CD4-positive, alpha-beta T cell treated with Interferon gamma for 1 hour (primary cell): ENCODE data around the gene ZNF561.
"Not testable (repeated sequence)": the region's sequence is repeated elsewhere in the genome, so short reads cannot be mapped to it uniquely, and the experiment has no call there.

Experiments used
- DNase-seq: peaks from one replicate; pipeline ENCODE4 v3.0.0-alpha.2; 2020

ZNF561 gene

DNA sequence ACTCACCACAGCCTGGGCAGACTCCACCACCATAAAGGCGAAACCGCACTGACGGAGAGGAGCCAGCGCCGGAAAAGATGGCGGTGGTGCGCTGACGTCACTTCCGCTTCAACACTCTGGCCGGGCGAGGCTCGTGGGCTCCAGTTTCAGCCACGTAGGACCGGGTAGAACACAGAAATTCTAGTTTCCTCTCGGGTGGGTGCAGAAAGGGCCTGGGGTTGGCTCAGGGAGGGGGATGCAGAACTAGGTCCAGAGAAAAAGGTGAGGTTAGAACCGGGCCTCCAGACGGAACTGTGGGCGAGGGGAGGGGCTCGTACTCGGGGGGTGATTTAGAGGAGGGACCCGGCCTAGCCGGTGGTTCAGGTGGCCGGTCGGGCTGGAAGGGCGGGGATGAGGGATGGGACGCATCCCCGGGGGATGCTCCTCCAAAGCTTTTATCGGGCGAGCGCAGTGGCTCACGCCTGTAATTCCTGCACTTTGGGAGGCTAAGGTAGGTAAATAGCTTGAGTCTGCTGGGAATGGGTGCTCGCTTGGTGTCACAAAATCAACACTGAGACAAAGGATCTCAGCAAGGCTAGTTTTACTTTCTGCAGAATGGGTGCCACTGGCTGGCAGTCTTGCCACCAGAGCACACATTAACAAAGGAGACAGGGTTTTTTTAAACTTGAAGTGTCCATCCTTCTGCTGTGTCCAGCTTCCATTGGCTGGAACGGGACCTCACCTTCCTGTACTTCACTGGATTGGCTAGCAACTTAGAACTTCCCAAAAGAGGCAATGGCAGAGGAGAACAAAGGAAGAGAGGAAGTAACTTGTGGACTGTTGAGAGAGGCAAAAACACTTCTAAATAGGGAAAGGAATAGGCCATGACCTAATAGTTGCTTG, at the start of gene ZNF561:
Gene ZNF561, minus strand, starts transcription at position 77 of the 882 bp plus-strand sequence. CDS start 1,776 bp downstream, outside the sequence.
- DNase-seq, result peak; percentile 88

DNA sequence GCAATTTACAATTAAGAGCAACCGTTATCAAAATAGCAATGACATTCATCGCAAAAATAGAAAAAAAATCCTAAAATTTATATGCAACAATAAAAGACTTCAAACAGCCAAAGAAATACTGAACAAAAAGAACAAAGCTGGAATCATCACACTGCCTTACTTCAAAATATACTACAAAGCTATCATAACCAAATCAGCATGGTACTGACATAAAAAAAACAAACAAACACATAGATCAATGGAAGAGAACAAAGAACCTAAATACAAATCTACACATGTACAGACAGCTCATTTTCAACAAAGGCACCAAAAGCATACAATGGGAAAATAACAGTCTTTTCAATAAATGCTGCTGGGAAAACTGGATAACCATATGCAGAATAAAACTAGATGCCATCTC, 47.5 kb upstream of the ZNF561 start:
- DNase-seq, result no peak

DNA sequence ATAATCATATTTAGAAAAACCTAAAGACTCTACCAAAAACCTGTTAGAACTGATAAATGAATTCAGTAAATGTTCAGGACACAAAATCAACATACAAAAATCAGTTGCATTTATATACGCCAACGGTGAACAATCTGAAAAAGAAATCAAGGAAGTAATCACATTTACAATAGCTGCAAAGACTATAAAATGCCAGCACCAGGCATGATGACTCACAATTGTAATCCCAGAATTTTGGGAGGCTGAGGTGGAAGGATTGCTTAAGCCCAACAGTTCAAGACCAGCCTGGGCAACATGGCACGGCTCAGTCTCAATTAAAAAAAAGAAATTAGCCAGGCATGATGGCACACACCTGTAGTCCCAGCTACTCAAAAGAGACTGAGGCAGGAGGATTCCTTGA, 46.9 kb upstream of the ZNF561 start:
- DNase-seq, result no peak

DNA sequence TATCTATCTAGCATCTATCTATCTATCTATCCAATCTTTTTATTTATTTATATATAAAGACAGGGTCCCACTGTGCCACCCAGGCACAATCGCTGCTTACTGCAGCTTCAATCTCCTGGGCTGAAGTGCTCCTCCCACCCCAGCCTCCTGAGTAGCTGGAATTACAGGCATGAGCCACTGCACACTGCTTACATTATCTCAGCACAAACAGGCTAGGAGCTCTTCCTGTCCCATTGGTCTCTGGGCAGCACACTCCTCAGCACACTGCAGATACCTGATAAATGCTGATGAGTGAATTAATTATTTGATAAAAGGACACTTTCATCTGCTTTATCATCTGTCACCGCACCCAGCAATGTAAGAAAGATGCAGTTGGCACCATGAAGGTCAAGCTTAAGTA, 37.7 kb upstream of the ZNF561 start:
- no peak for DNase-seq

DNA sequence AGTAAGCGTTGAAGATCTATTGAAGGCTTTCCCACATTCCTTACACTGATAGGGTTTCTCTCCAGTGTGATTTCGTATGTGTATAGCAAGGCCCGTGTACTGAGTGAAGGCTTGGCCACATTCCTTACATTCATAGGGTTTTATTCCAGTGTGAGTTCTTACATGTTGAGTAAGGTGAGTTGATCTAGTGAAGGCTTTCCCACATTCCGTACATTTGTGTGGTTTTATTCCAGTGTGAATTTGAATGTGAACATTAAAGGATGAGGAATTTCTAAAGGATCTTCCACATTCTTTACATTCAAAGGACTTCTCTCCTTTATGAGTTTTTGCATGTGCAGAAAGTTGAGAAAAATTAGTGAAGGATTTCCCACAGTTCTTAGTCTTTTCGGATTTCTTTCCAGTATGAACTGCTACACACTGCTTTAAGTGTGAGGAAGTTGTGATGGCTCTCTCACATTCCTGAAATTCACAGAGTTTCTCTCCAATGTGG, 32.1 kb upstream of the ZNF561 start:
- not testable (repeated sequence) for DNase-seq

DNA sequence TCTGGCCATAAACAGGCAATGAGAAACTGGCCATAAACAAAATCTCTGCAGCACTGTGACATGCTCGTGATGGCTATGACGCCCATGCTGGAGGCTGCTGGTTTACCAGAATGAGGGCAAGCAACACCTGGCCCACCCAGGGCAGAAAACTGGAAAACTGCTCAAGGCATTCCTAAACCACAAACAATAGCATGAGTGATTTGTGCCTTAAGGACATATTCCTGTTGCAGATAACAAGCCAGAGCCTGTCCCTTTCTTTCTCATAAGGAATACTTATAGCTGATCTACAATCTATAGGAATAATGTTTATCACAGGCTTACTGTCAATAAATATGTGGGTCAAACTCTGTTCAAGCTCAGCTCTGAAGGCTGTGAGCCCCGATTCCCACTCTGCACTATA, 30.4 kb upstream of the ZNF561 start:
- not testable (repeated sequence) for DNase-seq

DNA sequence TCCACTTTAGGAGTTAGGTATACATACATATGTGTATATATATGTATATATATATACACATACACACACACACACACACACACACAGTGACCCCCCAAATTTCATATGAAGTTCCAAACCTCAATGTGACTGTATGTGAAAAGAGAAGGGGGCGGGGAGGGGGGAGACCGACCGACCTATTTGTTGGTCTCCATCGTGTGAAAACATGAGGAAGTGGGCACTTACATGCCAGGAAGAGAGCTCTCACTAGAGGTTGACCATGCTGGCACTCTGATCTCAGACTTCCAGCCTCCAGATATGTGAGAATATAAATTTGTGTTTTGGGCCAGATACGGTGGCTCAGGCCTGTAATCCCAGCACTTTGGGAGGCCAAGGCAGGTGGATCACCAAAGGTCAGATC, 29.3 kb upstream of the ZNF561 start:
- DNase-seq, result no peak

DNA sequence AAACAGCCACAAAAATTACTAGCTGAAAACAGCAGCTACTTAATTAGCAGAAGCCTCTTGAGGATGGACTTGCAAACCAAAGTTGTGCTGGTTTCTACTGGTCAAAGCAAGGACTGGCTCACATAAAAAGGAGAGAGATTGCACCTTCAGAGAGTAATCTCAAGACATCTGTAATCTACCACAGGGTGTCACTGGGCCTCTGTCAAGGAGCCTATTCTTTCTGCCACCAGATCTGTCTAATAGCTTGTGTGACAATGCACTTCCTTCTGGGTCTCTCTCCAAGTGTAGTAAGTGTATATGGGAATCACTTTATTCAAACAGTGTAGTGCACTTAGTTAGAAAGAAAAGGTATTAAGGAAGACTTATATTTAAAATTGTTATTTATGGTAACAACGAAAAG, 24.4 kb upstream of the ZNF561 start:
- DNase-seq, result no peak

DNA sequence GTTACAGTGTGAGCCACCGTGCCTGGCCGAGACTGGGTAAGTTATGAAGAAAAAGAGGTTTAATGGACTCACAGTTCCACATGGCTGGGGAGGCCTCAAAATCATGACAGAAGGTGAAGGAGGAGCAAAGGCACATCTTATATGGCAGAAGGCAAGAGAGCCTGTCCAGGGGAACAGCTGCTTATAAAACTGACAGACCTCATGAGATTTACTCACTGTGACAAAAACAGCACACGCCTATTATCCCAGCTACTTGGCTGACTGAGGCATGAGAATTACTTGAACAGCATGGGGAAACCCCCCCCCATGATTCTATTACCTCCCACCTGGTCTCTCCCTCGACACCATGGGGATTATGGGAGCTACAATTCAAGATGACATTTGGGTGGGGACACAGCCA, 23.4 kb upstream of the ZNF561 start:
- no peak for DNase-seq

DNA sequence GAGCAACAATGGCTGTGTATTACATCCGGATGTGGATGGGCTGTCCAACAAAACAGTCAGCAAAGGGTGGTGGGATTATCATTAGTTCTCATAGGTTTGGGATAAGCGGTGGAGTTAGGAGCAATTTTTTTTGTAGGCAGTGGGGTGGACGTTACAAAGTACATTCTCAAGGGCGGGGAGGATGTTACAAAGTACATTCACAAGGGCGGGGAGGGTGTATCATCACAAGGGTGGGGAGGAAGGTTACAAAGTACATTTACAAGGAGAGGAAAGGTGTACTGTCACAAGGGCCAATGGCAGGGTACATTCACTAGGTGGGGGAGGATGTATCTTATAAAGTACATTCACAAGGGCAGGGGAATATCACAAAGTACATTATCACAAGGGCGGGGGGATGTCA, 20.8 kb upstream of the ZNF561 start:
- no peak for DNase-seq

DNA sequence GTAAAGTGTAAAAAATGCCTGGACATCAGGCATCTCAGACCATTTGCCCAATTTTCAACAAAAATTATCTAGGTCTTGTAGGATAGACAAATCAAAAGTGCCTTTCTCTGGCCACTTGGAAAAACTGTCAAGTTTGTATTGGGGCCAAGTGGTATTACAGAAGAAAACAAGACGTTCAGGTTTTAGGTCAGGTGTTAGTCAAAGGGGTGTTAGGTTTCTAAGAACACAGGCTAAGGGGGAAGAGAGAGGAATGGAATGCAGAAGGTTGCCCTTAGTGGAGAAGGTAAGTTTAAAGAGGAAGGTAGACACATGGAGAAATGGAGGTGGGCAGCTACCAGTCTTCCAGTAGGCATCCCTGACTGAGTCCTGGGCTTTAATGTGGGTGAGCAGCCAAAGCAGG, 19.9 kb upstream of the ZNF561 start:
- DNase-seq, result no peak

DNA sequence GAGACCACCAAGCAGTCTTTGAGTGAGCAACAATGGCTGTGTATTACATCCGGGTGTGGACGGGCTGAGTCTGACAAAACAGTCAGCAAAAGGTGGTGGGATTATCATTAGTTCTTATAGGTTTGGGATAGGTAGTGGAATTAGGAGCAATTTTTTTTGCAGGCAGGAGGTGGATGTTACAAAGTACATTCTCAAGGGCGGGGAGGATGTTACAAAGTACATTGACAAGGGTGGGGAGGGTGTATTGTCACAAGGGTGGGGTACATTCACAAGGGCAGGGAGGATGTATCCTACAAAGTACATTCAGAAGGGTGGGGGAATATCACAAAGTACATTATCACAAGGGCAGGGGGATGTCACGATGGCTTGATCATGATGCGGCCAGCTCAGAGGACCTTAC, 15.0 kb upstream of the ZNF561 start:
- DNase-seq, result no peak

DNA sequence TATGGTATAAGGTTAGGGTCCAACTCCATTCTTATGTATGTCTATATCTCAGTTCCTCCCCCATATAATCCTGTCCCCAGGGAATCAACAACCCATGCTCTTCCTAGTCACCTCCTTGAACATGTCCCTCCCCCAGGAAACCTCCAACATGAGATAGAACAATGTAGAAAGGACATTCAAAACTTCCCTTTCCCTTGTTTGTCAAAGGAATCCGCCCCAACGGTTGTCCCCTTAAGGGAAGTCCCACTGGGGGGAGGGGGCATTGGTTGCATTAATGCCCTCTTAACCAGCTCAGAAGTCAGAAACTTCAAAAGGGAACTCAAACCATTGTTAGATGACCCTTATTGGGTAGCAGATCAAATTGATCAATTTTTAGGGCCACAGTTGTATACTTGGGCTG, 6.8 kb upstream of the ZNF561 start:
- DNase-seq, result no peak

DNA sequence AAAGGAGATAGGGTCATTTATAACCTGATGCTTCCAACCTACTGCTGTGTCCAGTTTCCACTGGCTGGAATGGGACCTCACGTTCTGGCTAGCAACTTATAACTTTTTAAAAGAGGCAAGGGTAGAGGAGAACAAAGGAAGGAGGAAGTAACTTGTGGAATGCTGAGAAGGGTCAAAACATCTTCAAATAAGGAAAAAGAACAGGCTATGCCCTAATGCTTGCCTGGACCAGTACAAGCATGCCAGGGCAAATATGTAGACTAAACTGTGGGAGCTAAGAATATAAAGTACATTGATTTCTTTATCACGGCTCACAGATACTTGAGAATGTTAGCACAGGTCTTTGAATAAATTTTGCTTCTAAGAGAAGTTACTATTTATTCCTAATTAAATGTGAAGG, 1.5 kb upstream of the ZNF561 start:
- no peak for DNase-seq

DNA sequence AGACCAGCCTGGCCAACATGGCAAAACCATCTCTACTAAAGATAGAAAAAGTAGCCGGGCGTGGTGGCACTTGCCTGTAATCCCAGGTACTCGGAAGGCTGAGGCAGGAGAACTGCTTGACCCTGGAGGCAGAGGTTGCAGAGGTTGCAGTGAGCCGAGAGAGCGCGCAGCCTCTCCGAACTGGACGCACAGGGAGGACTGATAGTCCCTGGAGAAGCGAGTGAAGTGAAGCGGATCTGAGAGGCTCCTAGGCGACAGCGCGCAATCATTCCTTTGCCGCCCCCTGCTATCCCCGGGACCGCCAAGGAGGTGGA, 233 bp downstream of the ZNF561 start:
- DNase-seq, result no peak

DNA sequence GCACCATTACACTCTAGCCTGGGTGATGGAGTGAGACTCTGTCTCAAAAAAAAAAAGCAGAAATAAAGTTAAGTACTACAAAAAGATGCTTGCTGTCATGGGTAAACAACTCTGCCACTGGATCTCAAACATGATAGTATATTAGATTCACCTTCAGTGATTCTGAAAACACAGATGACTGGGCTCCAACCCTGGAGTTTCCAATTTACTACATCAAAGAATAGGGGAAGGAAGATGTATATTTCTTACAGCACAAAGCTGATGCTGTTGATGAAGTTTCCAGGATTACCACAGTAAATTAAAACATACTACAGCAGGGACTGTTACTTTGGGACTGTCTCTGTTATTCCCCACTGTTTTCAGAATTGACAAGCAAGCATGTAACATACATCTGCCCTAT, 5.2 kb downstream of the ZNF561 start:
- DNase-seq, result no peak

DNA sequence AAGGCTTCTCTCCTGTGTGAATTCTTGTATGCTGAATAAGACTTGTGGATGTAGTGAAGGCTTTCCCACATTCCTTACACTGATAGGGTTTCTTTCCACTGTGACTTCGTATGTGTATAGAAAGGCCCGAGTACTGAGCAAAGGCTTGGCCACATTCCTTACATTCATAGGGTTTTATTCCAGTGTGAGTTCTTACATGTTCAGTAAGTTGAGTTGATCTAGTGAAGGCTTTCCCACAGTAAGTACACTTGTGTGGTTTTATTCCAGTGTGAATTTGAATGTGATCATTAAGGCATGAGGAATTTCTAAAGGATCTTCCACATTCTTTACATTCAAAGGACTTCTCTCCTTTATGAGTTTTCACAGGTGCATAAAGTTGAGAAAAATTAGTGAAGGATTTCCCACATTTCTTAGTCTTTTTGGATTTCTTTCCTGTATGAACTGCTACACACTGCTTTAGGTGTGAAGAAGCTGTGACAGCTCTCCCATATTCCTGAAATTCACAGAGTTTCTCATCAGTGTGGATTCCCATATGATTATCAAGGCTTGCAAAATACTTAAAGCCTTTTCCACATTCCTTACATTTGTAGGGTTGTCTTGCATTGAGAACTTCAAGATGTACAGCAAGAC, 10.4 kb downstream of the ZNF561 start:
- DNase-seq, result no peak

DNA sequence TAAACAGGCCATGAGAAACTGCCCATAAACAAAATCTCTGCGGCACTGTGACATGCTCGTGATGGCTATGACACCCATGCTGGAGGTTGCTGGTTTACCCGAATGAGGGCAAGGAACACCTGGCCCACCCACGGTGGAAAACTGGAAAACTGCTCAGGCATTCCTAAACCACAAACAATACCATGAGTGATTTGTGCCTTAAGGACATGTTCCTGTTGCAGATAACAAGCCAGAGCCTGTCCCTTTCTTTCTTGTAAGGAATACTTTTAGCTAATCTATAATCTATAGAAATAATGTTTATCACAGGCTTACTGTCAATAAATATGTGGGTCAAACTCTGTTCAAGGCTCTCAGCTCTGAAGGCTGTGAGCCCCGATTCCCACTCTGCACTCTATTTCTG, 12.1 kb downstream of the ZNF561 start:
- no peak for DNase-seq

DNA sequence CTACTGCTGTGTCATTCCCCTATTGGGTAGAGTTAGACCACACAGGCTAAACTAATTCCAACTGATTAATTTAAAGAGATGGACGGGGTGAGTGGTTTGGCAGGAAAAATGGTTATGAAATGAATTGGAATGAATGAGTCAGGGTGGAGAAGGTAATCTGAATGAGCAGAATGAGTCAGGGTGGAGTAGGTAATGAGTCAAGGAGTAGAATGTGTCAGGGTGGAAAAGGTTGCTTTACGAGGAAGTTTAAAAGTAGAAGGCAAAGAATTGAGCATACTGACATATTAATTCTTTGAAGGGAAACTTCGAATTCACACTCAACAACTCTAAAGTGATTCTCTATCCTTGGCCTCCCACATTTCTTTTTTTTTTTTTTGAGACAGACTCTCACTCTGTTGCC, 24.0 kb downstream of the ZNF561 start:
- DNase-seq, result no peak

DNA sequence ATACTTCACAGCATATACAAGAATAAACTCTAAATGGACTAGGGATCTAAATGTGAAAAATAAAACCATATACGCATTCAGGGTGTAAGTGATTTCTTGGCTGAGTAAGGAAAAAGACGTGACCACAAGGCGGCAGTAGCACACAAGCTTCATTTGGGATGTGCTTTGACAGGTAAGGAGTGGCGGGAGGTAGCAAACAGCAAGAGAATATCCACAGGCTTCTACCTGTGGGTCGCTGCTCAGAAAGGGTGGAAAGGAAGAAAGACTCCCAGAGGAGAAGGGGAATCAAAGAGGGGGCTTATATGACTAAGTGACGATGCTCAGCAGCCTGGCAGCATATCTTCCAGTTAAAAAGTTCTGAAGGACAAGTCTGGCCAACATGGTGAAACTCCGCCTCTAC, 34.3 kb downstream of the ZNF561 start:
- peak; percentile 69 for DNase-seq

DNA sequence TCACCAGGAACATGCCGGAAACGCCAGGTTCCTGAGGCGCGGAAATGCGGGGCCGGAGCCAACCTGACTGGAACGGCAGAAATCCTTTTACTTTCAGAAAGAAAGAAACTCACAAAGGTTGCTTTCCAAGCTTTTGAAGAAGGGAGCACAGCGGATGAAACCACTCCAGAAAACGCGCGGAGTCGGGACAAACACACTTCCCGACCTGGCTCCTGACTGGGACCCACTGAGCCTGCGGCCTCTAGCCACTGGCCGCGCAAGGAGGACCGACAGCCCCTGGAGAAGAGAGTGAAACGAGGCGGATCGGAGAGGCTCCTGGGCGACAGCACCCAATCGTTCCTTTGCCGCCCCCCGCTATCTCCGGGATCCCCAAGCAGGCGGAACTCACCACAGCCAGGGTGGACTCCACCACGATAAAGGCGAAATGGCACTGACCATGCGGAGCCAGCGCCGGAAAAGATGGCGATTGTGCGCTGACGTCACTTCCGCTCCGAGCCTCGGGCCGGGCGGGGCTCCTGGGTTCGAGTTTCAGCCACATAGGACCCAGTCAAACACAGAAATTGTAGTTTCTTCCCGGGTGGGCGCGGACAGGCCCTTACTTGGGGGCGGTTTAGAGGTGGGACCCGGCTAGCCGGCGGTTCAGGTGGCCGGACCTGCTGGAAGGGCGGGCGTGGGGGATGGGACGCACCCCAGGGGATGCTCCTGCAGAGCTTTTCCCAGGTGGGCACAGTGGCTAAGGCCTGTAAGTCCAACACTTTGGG, 36.8 kb downstream of the ZNF561 start, which contains the start of gene ZNF121:
Gene ZNF121, minus strand, starts transcription at position 432 of the 761 bp plus-strand sequence. CDS start 16,407 bp downstream, outside the sequence.
- DNase-seq, result peak; percentile 81

DNA sequence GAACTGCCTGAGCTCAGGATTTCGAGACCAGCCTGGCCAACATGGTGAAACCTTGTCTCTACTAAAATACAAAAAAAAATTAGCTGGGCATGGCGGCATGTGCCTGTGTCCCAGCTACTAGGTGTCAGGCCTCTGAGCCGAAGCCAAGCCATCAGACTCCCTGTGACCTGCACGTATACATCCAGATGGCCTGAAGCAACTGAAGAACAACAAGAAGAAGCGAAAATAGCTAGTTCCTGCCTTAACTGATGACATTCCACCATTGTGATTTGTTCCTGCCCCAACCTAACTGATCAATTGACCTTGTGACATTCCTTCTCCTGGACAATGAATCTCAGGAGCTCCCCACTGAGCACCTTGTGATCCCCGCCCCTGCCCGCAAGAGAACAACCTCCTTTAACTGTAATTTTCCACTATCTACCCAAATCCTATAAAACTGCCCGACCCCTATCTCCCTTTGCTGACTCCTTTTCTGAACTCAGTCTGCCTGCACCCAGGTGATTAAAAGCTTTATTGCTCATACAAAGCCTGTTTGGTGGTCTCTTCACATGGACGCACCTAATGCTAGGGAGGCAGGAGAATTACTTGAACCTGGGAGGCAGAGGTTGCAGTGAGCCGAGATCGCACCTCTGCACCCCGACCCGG, 38.8 kb downstream of the ZNF561 start:
- DNase-seq, result not testable (repeated sequence)

DNA sequence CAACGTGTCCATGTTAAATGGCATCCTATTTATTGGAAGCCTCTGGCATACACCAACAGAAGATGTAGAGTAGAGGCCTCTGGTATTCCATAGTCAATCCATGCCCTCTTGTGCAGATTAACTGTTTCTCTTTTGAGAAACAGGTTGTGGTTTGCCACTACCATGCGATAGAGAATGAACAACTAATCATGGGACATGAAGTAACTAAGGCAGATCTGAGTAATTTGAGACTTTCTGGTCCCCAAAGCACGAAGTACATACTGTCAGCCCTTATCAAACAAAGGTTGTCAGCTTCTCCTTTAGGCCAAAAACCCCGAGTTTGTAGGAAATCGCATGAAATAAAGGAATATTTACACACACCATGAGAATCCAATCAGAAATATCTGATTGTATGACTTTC, 40.3 kb downstream of the ZNF561 start:
- no peak for DNase-seq
